B cell (primary cell): Measurements from ENCODE around the gene ZNF484.

ENCODE experiments used
- CTCF ChIP-seq: fragments of 200-600 bp; IDR thresholded peaks from one replicate; pipeline ENCODE4 v1.8.0; 2022; ENCODE audit warnings: antibody characterized with exemption, mild to moderate bottlenecking
- EZH2 ChIP-seq: IDR thresholded peaks from 2 replicates; pipeline ENCODE4 v1.6.1; 2012; ENCODE audit warnings: borderline replicate concordance, low read depth, mild to moderate bottlenecking, moderate library complexity, low read length; ENCODE audit not compliant: insufficient read depth, poor library complexity, severe bottlenecking

- TF ChIP-seq CTCF (no peak), EZH2 (no peak)
Observed at GRCh38 chr9:92807031-92807756, 70.6 kb downstream of the ZNF484 start.
